ENCODE results near the gene PAPLN. TPM values are rescaled to one million over a fixed set of nuclear protein-coding genes. Genes with fewer than 3 reads are reported as not detected.

Gene PAPLN
- total and polyA plus RNA-seq, 11 donors = 0.30 to 10.3 (median 1.4) TPM

- WGBS, 4 donors = 78 to 91% (median 81%) methylated on average over 2 of the region's 2 CpGs
- peaks cover 0 to 98% (median 93%) of the 10 kb centered on the region in 9 donors for H3K36me3 ChIP-seq
Observed at GRCh38 chr14:73198253-73198652, 39.1 kb upstream of the PAPLN start.

GRCh38 chr14:73203527-73203926 is 33.8 kb upstream of the PAPLN start:
- no peaks in the 10 kb centered on the region for H3K9me3 ChIP-seq
- peaks cover 2 to 98% (median 85%) of the 10 kb centered on the region in 9 donors for H3K36me3 ChIP-seq
- WGBS, 4 donors = 91 to 96% (median 92%) methylated on average over 2 of the region's 2 CpGs
- no peak for TF ChIP-seq POLR2A (IDR thresholded peaks at IDR 0.05)
- TF ChIP-seq, protein P1, sequence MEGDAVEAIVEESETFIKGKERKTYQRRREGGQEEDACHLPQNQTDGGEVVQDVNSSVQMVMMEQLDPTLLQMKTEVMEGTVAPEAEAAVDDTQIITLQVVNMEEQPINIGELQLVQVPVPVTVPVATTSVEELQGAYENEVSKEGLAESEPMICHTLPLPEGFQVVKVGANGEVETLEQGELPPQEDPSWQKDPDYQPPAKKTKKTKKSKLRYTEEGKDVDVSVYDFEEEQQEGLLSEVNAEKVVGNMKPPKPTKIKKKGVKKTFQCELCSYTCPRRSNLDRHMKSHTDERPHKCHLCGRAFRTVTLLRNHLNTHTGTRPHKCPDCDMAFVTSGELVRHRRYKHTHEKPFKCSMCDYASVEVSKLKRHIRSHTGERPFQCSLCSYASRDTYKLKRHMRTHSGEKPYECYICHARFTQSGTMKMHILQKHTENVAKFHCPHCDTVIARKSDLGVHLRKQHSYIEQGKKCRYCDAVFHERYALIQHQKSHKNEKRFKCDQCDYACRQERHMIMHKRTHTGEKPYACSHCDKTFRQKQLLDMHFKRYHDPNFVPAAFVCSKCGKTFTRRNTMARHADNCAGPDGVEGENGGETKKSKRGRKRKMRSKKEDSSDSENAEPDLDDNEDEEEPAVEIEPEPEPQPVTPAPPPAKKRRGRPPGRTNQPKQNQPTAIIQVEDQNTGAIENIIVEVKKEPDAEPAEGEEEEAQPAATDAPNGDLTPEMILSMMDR (IDR thresholded peaks at IDR 0.05) = no peak
- ATAC-seq (no peak), DNase-seq (no peak)
- intact Hi-C loops (cut with DNase I) = no loop called here
- no peak overlapping the region for H3K27ac ChIP-seq
- H3K27me3 ChIP-seq = no peaks in the 10 kb centered on the region
- no peaks in the 10 kb centered on the region for H3K4me1 ChIP-seq
- no peak overlapping the region for H3K4me3 ChIP-seq

More at GRCh38 chr14:73198253-73198652, 39.1 kb upstream of the PAPLN start:
- Histone ChIP-seq H3K9me3 (no peaks in the 10 kb centered on the region), H3K4me3 (no peak overlapping the region), H3K27ac (no peak overlapping the region), H3K27me3 (no peaks in the 10 kb centered on the region), H3K4me1 (no peaks in the 10 kb centered on the region)
- TF ChIP-seq, protein P1 (IDR thresholded peaks at IDR 0.05) = no peak
- TF ChIP-seq POLR2A (IDR thresholded peaks at IDR 0.05) = no peak
- intact Hi-C loops (cut with DNase I) = no loop called here
- no peak for DNase-seq
- ATAC-seq = no peak

DNA sequence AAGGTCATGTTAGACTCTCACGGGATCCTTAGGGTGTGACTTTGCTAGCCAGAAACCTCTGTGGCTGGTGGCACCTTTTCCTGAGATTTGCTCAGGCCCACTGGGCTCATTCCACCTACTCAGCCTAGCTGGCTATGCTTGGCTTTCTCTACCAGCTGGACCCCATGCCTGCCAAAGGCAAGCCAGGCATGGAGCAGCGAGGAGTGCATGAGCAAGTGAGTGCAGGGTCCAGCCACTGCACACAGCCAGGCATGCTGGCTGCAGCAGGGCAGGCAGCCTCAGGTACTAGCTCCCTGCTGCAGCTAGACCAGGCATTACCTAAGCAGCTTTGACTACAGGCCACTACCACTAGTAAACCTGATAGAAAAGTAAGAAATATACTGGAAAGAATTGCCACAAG is 29.7 kb upstream of the PAPLN start:
- Histone ChIP-seq H3K27ac (no peak overlapping the region), H3K36me3 (peaks cover 4 to 99% (median 86%) of the 10 kb centered on the region in 9 donors), H3K4me1 (peaks cover 0 to 5% (median 0%) of the 10 kb centered on the region in 12 donors), H3K9me3 (no peaks in the 10 kb centered on the region), H3K4me3 (no peak overlapping the region), H3K27me3 (no peaks in the 10 kb centered on the region)
- 91 to 100% (median 93%) methylated on average over 2 of the region's 2 CpGs for WGBS, 4 donors
- ATAC-seq (no peak), DNase-seq (no peak)
- no peak for TF ChIP-seq POLR2A (IDR thresholded peaks at IDR 0.05)
- TF ChIP-seq, protein P1 (IDR thresholded peaks at IDR 0.05) = no peak
- intact Hi-C loops (cut with DNase I) = no loop called here

DNA sequence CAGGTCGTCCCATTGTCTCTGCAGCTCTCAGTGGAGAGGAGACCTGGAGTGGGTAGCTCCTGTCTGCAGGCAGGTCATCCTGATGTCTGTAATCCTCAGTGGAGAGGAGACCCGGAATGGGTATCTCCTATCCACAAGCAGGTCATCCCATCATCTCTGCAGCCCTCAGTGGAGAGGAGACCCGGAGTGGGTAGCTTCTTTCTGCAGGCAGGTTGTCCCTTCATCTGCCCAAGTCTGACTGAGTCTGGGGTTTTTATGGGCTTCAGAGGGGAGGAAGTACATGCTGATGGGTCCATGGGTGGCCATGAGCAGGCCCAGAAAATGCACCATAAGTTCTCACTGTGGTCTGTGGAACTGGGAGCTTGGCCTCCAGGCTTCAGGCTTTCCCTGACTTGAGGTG is 28.9 kb upstream of the PAPLN start:
- 96 to 100% (median 98%) methylated on average over 3 of the region's 3 CpGs for WGBS, 4 donors
- no peak for DNase-seq

More for the DNA sequence above, 28.9 kb upstream of the PAPLN start:
- ATAC-seq = no peak
- intact Hi-C loops (cut with DNase I) = no loop called here
- Histone ChIP-seq H3K27me3 (no peaks in the 10 kb centered on the region), H3K4me3 (no peak overlapping the region), H3K4me1 (peaks cover 0 to 5% (median 0%) of the 10 kb centered on the region in 12 donors), H3K36me3 (peaks cover 4 to 99% (median 88%) of the 10 kb centered on the region in 9 donors), H3K9me3 (no peaks in the 10 kb centered on the region), H3K27ac (no peak overlapping the region)
- no peak for TF ChIP-seq POLR2A (IDR thresholded peaks at IDR 0.05)
- TF ChIP-seq, protein P1 (IDR thresholded peaks at IDR 0.05) = no peak
